Epithelial cell of esophagus (primary cell): ENCODE measurements around the gene SDHAF4.
"Not testable (repeated sequence)": the region's sequence is repeated elsewhere in the genome, so short reads cannot be mapped to it uniquely, and the experiment has no call there.

Experiments used
- DNase-seq: peaks from one replicate; pipeline ENCODE4 v3.0.0; 2010; ENCODE audit warnings: low read depth
- H3K4me3 ChIP-seq: 2 replicates; pipeline ENCODE4 v1.5.1; 2011; ENCODE audit warnings: mild to moderate bottlenecking, low read length, control low read depth
- CTCF ChIP-seq: IDR thresholded peaks from 2 replicates; pipeline ENCODE4 v1.5.1; 2011; ENCODE audit warnings: low read depth, mild to moderate bottlenecking, low read length, control low read depth, inconsistent platforms; ENCODE audit not compliant: insufficient read depth; ENCODE audit errors: missing control alignments

The SDHAF4 gene

GRCh38 chr6:70531133-70531532 lies 35.6 kb upstream of the SDHAF4 start:
- TF ChIP-seq CTCF: no peak
- DNase-seq: no peak
- H3K4me3 ChIP-seq: no peak overlapping the region

GRCh38 chr6:70537266-70537665 lies 29.5 kb upstream of the SDHAF4 start:
- H3K4me3 ChIP-seq: no peak overlapping the region
- no peak for TF ChIP-seq CTCF
- no peak for DNase-seq

DNA sequence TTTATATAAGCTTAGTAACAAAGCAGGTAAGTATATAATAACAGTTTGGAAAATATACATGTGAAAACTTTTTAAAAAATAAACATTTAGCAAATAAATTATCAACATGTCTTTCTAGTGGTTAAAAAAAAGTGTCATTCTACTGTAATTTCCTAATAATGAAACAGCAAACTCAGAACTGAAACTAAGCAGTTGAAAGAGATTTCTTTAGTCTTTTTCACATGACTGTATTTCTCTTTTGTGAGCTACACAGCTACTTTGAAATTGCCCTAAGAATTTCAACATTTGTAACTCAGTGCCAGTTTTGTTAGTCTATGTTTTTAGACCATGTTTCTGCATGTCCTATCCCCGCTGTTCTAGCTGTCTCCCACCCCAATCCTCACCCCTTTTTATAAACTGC lies 28.4 kb upstream of the SDHAF4 start:
- H3K4me3 ChIP-seq: no peak overlapping the region
- TF ChIP-seq CTCF: no peak
- DNase-seq: no peak

DNA sequence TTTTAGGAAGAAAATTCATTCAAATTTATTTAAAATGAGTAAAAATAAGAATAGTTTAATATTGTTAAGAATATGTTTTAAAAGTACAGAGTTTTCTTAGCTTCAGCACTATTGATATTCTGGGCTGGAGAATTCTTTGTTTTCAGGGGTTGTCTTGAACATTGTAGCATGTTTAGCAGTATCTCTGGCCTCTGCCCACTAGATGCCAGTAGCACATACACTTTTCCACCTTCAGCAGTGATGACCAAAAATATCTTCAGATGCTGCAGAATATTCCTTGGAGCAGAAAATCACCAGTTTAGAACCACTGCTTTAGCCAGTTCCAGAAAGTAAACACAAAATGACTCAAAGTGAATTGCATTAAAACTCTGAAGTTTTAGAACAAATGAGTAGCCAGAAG lies 19.4 kb upstream of the SDHAF4 start:
- no peak overlapping the region for H3K4me3 ChIP-seq
- TF ChIP-seq CTCF: peak; percentile 57
- peak; percentile 22 for DNase-seq

DNA sequence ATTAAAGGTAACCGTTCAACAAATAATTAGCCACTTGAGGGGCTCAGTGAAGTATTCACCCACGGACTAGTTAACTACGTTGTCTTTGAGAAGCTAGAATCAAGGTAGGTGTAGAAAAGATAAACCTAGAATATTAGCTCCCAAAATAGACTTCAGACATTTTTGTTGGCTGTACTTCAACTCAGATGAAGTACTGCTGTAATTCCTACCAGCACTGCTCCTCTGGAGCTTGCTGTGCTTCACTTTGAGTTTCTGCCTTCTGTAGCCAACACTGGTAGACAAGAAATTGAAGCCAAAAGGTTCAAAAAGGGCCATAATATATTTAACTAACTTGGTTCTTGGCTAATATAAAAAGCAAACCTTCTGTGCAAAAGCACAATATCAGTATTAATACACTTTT lies 18.8 kb upstream of the SDHAF4 start:
- no peak for DNase-seq
- H3K4me3 ChIP-seq: no peak overlapping the region
- TF ChIP-seq CTCF: no peak

- H3K4me3 ChIP-seq: no peak overlapping the region
- no peak for DNase-seq
- no peak for TF ChIP-seq CTCF
These were observed 17.4 kb upstream of the SDHAF4 start for GRCh38 chr6:70549327-70549726.

GRCh38 chr6:70551566-70551965 lies 15.2 kb upstream of the SDHAF4 start:
- DNase-seq: no peak
- no peak overlapping the region for H3K4me3 ChIP-seq
- TF ChIP-seq CTCF: no peak

DNA sequence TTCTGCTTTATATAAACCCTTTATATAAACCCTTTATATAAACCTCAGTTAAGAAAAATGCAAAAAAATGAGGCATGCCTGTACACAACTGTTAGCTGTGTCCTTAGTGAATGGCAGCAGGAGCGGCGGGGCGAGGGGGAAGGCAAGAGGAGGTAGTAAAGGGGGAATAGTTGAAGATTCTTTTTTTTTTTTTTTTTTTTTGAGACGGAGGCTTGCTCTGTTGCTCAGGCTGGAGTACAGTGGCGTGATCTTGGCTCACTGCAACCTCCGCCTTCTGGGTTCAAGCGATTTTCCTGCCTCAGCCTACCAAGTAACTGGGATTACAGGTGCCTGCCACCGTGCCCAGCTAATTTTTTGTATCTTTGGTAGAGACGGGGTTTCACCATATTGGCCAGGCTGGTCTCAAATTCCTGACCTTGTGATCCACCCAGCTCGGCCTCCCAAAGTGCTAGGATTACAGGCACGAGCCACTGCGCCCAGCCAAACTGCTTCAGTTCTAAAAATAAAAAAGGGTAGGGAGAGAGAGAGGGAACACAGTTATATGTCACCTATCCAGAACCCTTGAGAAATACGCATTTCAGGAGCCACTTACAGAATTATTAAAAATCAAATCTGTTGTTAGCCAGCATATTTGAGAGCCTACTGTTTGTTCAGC lies 14.3 kb upstream of the SDHAF4 start:
- H3K4me3 ChIP-seq, DNase-seq: not testable (repeated sequence)
